Measurements from ENCODE around the gene WDR76. TPM values are rescaled to one million over a fixed set of nuclear protein-coding genes. Genes with fewer than 3 reads are reported as not detected.

Gene WDR76
- total RNA-seq, 1 experiment from 2014 or later, result 29.6 TPM

GRCh38 chr15:43881944-43882343 lies 55.1 kb downstream of the WDR76 start:
- no peak overlapping the region for H3K23ac ChIP-seq (ENCODE audit: insufficient read length, low read depth, low read length)
- H3K18ac ChIP-seq (ENCODE audit: insufficient read length, low read depth, low read length), result no peak overlapping the region
- H3K4ac ChIP-seq (ENCODE audit: low read depth, low read length), result no peak overlapping the region
- H2AK5ac ChIP-seq (ENCODE audit: insufficient read length, low read length), result no peak overlapping the region
- H3K4me2 ChIP-seq (ENCODE audit: insufficient read depth, insufficient read length, low read length), result no peak overlapping the region
- peak; percentile 85 for TF ChIP-seq CTCF (conservative IDR thresholded peaks at IDR 0.05)
- H2BK20ac ChIP-seq (ENCODE audit: low read depth, low read length, poor library complexity, severe bottlenecking), result no peak overlapping the region
- Mint-ChIP-seq H3K27ac (0 out of 7 replicates have a peak overlapping the region, but pooled peaks of 1 of the 3 experiments have one; percentile 85), H3K27me3 (ENCODE audit: low read depth) (no peaks in the 10 kb centered on the region), H3K4me1 (peaks cover 17 to 20% of the 10 kb centered on the region in 2 experiments), H3K4me3 (no peak overlapping the region), H3K9me3 (no peaks in the 10 kb centered on the region), H3K36me3 (ENCODE audit: insufficient read depth in 1 of 3, low read depth in 3 of 3) (peaks cover 11 to 33% (median 11%) of the 10 kb centered on the region in 3 experiments)
- H3K79me1 ChIP-seq (ENCODE audit: insufficient read depth, low read depth, low read length, poor library complexity, severe bottlenecking), result no peaks in the 10 kb centered on the region
- WGBS (ENCODE audit: extremely low coverage, insufficient read length, low lambda C conversion rate), result no CpG with 5 or more reads among the region's 7 CpGs
- H2BK120ac ChIP-seq (ENCODE audit: low read depth, low read length, poor library complexity, severe bottlenecking), result no peak overlapping the region
- peaks cover 6% of the 10 kb centered on the region; the same call in 1 of the 2 replicates for H3K4me1 ChIP-seq (ENCODE audit: insufficient read depth, low read length)
- H2BK15ac ChIP-seq (ENCODE audit: low read depth, low read length), result no peak overlapping the region
- no peaks in the 10 kb centered on the region for H3K23me2 ChIP-seq (ENCODE audit: insufficient read length, low read depth, low read length, poor library complexity, severe bottlenecking)
- H2BK12ac ChIP-seq (ENCODE audit: insufficient read length, low read depth, low read length), result no peak overlapping the region
- no peak overlapping the region for H2AFZ ChIP-seq (ENCODE audit: low read length)
- no peaks in the 10 kb centered on the region for H4K20me1 ChIP-seq (ENCODE audit: control insufficient read depth, insufficient read depth, insufficient read length)
- H4K5ac ChIP-seq (ENCODE audit: insufficient read length, low read depth, low read length), result no peak overlapping the region
- H3K27ac ChIP-seq (ENCODE audit: insufficient read length, low read depth, low read length), result no peak overlapping the region
- peak; percentile 64 for DNase-seq
- H4K91ac ChIP-seq (ENCODE audit: insufficient read length, low read depth, low read length), result no peak overlapping the region
- no peaks in the 10 kb centered on the region for H3K79me2 ChIP-seq (ENCODE audit: insufficient read depth, low read length)
- no peaks in the 10 kb centered on the region for H3K9me3 ChIP-seq (ENCODE audit: control insufficient read depth, low read depth, low read length)
- H3K56ac ChIP-seq (ENCODE audit: insufficient read length, low read depth, low read length), result no peak overlapping the region
- no peak overlapping the region for H3K14ac ChIP-seq (ENCODE audit: insufficient read depth, low read length)
- H3K27me3 ChIP-seq (ENCODE audit: insufficient read depth, low read length), result no peaks in the 10 kb centered on the region
- no peak overlapping the region for H2BK5ac ChIP-seq (ENCODE audit: insufficient read length, low read length)
- H3K9ac ChIP-seq (ENCODE audit: extremely low read depth, insufficient read length, low read length), result no peak overlapping the region
- H3T11ph ChIP-seq (ENCODE audit: low read length), result no peak overlapping the region
- no peak overlapping the region for H4K8ac ChIP-seq (replicated peaks; ENCODE audit: insufficient read length, low read depth, low read length)
